GM12892 (cell line): ENCODE data around the gene ATP6V0A4.

Experiments
- POLR2A ChIP-seq: IDR thresholded peaks from 2 replicates; pipeline ENCODE4 v1.6.1; 2011; ENCODE audit warnings: low read depth, low read length, control low read depth
- POLR2AphosphoS5 ChIP-seq: IDR thresholded peaks from 2 replicates; pipeline ENCODE4 v1.6.1; 2011; ENCODE audit warnings: low read depth, low read length, control low read depth
- TAF1 ChIP-seq: IDR thresholded peaks from 2 replicates; pipeline ENCODE4 v1.6.1; 2011; ENCODE audit warnings: low read depth, mild to moderate bottlenecking, control low read depth, low read length, borderline replicate concordance

- TF ChIP-seq POLR2A (no peak), POLR2AphosphoS5 (no peak), TAF1 (no peak)
Observed at GRCh38 chr7:138753150-138753518, 44.9 kb downstream of the ATP6V0A4 start.
